ENCODE results near the gene NBPF6.

DNA sequence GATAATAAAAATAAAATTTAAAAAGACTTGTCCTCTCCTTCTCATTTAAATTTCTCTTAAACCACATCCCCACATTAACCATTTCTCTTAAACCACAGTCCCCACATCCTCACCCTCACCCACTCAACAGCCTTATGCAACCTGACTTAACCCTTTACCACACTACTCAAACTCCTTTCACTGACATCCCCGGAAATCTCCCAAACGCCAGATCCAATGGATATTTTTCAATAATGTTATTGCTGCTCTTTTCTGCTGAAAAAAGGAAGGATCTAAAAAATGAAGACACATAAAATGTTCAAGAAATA lies 55.6 kb downstream of the NBPF6 start:
- TF ChIP-seq, protein P1, sequence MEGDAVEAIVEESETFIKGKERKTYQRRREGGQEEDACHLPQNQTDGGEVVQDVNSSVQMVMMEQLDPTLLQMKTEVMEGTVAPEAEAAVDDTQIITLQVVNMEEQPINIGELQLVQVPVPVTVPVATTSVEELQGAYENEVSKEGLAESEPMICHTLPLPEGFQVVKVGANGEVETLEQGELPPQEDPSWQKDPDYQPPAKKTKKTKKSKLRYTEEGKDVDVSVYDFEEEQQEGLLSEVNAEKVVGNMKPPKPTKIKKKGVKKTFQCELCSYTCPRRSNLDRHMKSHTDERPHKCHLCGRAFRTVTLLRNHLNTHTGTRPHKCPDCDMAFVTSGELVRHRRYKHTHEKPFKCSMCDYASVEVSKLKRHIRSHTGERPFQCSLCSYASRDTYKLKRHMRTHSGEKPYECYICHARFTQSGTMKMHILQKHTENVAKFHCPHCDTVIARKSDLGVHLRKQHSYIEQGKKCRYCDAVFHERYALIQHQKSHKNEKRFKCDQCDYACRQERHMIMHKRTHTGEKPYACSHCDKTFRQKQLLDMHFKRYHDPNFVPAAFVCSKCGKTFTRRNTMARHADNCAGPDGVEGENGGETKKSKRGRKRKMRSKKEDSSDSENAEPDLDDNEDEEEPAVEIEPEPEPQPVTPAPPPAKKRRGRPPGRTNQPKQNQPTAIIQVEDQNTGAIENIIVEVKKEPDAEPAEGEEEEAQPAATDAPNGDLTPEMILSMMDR (IDR thresholded peaks at IDR 0.05) = no peak
- no peak for TF ChIP-seq POLR2A (IDR thresholded peaks at IDR 0.05)

Data from uterus (tissue), 2 donors.